Stimulated activated CD8-positive, alpha-beta memory T cell treated with anti-CD3 and anti-CD28 coated beads, Interleukin-15, amount 100 ng/mL, for 48 hours (primary cell): ENCODE measurements around the gene FOXK2.

ENCODE experiments used
- DNase-seq, 2 donors: peaks; one replicate each; pipeline ENCODE4 v3.0.0-alpha.2; 2020; ENCODE audit warnings: low read depth in 2 of 2

The FOXK2 gene

DNA sequence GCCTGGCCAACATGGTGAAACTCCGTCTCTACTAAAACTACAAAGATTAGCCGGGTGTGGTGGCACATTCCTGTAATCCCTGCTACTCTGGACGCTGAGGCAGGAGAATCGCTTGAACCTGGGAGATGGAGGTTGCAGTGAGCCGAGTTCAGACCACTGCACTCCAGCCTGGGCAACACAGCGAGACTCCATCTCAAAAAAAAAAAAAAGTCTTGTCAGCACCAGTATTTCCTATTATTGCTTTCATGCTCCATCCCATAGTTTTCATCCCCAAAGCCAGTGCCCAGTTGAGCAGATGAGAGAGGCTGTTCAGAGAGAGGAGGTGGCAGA, 70.3 kb downstream of the FOXK2 start:
- no peak for DNase-seq

DNA sequence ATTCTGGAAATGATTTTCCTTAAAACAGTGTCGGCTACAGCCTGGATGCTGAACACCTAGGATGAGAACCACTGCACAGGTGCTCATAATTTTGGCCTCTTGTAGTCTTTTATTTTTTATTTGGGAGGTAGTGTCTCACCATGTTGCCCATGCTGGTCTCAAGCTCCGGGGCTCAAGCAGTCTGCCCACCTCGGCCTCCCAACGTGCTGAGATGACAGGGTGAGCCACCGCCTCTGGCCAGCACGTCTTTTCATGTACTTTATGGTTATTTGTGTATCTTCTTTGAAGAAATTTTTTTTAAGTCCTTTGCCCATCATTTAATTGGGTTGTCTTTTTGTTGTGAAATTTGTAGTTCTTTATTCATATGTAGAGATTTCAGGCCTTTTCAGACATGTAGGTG, 70.7 kb downstream of the FOXK2 start:
- DNase-seq = no peak

DNA sequence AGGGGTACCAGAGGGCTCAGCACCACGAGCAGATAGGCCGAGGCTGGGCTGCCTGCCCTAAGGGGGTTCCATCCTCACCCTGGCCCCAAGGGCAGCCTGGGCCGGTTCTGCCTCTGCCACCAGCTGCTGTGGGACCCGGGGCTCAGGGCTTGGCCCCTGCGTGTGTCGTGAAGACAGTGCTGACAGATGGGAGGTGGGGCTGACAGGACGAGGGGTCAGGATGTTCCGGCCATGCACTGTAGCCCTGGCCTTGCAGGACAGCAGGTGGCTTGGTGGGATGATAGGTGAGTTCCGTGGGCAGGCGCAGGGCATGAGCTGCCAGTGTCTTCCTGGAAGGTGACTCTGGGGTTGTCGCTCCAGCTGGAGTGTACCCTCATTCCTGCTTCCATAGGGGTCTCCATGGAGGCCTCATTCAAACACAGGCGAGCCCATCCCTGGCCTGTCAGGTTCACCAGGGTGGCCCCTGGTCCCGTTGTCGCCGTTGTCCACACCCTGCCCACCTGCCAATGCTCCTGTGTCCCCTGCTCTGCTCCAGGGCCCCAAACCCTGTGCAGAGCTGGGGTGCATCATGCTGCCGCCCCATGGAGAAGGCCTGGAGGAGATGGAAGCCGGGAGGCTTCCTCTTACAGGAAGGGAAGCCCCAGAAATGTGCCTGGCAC, 71.5 kb downstream of the FOXK2 start:
- DNase-seq = no peak

DNA sequence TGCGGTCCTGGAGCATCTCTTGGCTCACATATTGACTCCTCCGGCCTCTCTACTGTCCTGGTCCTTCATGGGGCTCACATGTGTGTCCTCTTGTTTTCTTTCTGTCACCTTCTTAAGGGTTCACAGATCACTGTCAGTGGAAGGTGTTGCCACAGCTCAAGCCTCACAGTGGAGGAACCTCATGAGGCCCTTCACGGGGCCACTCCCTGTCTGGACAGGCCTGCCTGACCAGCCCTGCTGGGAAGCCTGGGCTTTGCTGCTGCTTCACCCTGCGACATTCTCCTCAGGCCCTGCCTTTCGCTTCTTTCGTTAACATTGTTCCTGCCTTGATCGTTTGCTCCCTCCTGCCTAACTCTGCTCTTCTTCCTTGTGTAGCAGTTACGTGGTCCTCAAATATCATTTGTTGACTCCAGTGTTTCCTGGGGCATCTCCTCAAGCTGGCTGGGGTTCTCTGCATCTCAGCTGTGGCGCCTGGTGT, 72.8 kb downstream of the FOXK2 start:
- DNase-seq = no peak

DNA sequence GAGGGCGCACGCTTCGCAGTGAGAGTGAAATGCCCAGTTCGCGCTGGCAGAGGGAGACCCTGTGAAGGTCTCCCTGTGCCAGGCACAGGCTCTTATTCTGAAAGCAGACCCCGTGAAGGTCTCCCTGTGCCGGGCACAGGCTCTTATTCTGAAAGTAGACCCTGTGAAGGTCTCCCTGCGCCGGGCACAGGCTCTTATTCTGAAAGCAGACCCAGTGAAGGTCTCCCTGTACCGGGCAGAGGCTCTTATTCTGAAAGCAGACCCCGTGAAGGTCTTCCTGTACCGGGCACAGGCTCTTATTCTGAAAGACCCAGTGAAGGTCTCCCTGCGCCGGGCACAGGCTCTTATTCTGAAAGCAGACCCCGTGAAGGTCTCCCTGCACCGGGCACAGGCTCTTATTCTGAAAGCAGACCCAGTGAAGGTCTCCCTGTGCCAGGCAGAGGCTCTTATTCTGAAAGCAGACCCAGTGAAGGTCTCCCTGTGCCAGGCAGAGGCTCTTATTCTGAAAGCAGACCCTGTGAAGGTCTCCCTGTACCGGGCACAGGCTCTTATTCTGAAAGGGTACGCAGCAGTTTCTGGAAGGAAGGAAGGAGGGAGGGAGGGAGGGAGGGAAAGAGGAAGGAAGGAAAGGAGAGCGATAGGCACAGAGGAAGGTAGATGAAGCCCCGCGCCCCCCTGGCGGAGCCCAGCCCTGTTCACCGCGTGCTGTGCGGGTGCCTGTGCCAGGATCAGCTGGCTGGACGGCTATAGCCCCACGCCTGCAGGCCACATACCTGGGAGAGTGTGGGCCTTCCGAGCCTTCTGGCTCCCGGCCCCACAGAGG, 73.4 kb downstream of the FOXK2 start:
- peak; percentile 17 to 48 for DNase-seq

DNA sequence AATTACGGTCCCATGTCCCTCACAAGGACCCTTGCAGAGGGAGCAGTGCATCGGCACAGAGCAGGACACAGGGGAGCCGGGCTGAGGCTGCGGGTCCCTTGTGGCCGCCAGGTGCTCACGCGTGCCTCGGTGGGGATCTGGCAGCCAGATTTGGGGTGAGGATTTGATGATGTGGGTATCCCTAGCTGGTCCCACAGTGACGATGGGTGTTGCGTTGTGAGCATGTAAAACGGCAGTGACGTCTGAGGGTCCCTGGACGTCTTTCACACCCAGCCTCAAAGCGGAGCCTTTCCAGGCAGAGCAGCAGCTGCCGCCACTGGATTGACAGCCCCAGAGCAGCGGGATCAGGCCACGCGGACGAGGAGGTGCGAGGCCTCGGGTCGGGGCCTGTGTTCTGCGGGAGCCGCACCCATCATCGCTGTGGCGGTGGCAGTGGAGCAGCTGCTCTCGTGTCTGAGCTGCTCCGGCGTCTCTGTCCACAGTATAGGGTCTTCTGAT, 74.1 kb downstream of the FOXK2 start:
- DNase-seq = no peak

DNA sequence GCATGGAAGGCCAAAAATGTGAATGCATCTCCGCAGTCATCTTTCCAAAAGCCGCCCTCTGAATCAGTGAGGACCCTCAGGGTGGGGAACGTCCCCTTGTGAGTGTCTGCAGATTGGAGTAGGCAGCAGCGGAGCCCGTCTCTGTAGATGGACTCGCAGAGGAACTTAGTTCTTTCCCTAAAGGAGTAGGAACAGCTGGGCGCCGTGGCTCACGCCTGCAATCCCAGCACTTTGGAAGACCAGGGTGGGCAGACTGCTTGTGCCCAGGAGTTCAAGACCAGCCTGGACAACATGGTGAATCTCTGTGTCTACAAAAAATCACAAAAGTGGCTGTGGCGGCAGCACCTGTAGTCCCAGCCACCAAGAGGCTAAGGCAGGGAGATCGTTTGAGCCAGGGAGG, 75.0 kb downstream of the FOXK2 start:
- no peak for DNase-seq

DNA sequence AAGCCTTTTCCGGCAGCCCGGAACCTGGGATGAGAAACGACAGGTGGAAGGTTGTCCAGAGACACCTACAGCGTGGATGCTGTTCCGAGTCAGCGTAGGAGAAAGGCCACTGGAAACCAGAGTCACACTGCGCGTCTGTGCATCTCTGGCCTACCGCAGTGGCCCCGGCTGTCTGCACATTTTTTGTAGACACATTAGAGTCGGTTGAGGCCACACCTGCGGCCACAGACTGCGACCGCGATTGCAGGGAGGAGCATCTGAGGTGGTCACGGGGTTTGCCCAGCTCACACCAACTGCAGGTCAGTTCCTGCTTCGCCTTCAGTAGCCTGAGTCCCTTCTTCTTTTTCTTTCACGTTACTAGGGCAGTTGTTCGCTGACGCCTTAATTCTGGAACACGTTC, 76.4 kb downstream of the FOXK2 start:
- no peak for DNase-seq

DNA sequence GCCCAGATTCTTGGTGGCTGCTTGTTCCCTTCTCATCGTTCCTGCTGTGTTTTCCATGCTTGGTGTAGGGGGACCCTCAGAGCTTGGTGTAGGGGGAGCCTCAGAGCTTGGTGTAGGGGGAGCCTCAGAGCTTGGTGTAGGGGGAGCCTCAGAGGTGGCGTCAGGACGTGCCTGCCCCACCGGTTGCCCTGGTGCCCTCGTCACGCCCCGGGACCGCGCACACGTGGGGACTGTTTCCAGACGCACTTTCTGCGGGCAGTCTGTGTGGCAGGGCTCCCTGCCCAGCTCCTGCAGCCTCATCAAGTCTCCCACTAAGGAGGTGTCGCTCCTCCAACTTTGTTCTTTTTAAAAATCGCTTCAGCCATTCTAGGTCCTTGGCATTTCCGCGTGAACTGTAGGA, 76.8 kb downstream of the FOXK2 start:
- no peak for DNase-seq

DNA sequence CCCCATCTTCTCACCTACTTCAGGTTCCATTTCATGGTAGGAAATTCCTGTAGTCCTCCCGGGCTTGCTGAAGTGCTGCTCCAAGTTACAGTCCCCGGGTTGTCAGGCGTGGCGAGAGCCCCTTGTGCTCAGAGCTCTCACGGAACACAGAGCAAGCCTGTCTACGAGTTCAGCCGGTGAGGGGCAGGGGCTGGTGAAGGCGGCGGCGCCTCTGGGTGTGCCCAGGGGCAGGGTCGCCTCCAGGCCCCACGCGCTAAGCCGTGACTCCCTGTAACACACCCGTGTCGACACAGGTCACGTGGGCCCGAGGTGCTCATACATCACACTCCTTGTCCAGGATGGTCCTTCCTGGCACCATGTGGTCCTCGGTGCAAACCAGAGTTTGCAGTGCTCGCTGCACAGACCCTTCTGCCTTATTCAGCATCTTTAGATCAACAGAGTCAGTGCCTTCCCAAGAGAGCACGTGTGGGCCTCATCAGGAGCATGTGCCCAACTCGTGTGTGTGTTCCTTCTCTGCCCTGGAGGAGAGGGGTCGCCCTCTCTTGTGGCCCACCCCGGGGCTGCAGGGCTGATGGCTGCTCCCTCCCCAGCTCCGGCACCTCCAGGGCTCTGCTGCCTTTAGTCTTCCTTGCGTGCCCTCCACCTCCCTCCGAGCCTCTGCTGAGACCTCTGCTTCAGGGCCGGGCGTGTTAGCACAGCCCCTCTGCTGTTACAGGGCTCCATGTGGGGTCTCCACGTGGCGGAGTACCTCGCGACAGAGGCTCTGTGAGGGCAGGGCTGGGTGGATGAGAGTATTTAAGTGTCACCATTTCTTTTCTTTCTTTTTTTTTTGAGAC, 77.5 kb downstream of the FOXK2 start:
- DNase-seq = no peak

DNA sequence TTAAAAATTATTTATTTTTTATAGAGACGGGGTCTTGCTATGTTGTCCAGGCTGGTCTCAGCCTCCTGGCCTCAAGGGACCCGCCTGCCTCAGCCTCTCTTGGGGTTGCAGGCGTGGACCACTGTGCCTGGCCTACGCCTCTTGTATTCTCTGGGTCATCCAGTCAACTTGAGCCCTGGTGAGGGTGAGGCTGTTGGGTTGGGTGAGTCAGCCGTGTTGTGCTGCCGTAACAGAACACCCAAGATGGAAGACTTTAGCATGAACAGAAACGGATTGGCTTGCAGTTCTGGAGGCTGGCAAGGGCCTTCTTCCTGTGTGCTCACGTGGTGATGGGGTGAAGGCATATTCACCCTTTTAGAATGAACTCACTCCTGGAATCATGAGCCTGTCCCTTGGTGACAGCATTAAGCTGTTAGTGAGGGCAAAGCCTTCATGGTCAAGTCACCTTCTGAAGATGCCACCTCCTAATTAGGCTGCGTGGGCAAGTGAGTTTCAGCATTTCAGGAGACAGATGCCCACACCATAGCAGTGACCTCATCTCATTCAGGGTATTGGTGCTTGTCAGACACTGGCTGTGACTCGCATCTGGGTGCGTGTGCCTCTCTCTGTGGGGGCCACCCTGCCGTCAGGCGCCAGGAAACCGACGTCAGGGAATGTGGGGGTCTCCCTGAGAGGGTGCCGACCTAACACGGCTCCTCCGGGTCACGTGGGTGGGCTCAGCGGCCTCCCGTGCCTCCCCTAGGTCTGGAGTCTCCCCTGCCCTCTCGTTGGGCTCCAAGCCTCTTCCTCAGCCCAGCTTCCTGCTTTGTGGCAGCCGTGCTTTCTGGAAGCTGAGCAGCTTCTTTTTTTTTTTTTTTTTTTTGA, 79.0 kb downstream of the FOXK2 start:
- no peak for DNase-seq

DNA sequence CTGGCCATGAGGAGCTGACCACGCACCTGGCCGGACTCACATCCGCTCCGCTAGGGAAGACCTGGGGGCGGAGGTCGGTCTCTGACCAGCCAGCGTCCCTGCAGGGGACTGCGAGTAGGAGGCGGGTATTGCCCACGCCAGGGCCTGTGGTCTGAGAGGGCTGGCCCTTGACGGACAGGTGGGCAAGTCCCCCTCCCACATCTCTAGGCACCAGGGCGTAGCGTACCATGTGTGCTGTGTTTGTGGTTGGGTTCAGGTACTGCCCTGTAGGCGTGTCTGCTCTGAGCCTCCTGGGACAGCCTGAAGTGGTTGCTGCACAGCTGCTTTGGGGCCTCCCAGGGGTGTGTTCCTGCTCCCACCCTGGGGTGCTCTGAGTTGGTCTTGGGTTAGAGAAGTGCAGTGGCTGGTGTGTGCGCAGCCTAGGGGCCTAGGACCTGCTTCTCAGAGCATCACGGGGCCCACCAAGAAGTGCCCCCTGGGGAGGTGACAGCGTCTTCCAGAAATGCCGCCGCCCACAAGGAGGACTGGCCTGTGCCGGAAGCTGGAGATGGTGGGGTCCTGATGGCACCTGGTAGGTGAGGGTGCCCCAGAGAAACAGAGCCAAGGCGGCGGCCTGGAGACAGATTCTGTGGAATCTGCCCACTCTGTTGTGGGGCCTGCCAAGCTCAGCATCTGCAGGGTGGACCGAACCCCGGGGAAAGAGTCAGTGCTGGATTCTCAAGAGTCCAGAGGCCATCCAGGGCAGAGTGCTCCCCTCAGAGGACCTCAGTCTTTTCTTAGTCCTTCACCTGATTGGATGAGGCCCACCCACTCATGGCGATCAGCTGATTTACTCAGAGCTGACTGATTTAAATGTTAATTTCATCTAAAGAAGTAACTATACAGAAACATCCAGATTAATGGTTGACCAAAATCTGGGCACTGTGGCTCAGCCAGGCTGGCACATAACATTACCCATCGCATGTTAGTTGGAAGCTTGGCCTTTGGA, 80.4 kb downstream of the FOXK2 start:
- no peak for DNase-seq

DNA sequence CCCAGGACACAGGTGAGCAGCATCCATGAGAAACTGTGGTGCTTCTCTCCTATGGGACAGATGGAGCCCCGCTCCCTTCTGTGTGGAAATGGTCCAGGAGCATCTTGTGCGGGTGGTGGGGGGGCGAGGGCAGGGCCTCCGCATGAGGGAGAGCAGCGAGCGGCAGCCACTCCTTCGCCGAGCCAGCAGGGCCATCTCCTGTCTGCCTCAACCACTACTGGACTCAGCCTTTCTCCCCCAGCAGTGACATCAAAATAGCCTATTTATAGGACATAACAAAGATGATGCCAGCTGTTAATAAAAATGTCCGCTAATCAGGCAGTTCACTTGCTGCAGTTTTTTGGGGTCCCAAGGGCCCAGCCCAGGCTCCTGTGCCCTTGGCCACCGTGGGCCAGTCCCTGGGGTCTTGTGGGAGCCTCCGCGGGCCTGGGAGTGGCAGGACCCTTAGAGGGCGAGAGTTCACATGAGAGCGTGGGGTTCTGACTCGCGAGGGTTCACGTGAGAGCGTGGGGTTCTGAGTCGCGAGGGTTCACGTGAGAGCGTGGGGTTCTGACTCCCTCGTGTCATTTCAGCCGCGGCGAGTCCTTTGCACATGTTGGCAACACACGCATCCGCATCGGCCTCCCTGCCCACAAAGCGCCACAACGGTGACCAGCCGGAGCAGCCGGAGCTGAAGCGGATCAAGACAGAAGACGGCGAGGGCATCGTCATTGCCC, 81.4 kb downstream of the FOXK2 start:
- DNase-seq = no peak

DNA sequence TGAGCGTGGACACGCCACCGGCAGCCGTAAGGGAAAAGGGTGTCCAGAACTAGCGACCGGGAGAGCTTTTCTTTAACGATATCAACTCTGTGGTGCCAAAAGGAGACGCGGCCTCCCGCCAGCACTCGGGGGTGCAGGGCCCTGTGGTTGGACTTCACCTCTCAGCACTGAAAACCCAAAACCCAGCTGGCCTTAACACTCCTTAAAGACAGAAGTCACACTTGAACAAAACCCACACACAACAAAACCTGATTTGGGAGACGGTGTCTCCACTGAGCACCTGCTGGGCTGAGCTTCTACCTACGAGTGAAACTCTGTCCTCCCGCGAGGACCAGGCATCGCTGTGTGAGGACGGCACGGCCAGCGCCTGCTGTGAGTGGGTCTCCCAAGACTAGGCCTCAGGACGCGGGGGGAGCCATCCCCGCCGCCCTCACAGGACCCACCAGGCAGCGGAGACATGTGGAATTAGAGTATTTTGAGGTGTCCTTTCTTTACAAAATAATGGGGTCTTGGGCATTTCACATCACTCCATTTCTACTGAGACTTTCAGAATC, 82.0 kb downstream of the FOXK2 start:
- DNase-seq = no peak

DNA sequence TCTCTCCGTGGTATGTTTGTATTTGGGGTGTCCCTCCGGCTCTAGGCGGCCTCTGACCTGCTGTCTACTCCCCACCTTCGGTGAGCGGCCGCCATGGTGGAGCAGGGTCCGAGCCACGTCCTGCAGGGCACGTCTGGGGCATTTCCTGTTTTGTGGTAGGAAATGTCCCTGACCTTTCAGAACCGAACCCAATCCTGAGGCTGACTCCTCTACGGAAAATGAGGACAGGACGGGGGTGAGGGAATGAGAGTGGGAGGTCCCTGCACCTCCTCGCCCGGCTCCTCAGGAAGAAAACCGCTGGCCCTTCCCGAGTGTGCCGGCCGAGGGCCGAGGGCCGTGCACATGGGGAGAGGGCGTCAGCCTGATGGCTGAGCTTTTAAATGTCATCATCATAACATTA, 83.0 kb downstream of the FOXK2 start:
- DNase-seq = no peak

DNA sequence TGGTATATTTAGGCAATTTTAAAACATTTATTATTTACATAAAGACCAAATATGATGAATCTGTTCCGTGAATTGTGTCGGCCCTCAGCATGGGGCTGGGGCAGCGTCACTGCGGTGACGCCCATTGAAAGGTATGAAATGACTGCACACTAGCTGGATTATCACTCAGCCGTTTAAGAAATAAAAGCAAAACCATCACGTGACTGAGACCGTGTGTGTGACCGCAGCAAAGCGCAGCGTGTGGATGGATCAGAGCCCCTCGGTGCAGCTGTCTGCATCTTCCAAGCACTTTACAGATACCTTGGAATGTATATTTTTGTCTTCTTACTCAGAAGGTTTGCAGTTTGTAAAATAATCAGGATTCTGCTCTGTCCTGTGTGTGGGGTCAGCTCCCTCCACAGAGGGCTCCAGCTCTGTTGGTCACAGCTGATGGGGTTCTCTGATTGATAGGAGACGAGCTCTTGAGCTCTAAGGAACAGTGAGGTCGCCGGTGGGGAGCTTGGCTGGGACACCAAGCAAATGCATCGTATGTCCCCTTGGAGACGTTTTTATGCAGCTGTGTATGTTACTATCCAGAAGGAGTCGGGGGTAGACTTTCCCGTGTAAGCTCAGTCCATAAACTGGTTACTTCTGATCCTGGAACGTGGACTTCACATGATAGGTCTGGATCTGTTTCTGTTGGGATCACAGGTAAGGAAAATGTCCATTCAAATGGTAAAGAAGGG, 83.6 kb downstream of the FOXK2 start:
- no peak for DNase-seq

DNA sequence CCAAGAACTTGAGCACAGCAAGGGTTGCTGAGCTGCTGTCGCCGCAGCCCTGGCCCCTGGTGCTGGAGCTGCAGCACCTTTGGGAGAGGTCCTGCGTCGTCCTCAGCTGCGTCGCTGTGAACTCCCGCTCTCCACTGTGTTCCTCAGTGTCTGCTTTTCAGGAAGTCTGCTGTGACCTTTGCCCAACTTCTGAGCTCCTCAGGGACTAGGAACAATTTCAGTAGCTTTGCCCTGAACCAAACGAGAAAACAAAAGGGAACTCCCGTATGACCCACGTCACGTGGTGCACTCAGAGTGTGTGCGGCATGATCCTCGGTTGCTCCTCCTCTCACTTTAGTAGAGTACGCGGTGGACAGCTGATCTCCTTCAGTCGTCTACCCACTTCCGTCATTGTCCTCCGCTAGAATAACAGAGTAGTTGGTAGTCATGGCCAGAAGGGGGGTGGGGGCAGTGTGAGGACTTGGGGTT, 84.5 kb downstream of the FOXK2 start:
- DNase-seq = no peak

DNA sequence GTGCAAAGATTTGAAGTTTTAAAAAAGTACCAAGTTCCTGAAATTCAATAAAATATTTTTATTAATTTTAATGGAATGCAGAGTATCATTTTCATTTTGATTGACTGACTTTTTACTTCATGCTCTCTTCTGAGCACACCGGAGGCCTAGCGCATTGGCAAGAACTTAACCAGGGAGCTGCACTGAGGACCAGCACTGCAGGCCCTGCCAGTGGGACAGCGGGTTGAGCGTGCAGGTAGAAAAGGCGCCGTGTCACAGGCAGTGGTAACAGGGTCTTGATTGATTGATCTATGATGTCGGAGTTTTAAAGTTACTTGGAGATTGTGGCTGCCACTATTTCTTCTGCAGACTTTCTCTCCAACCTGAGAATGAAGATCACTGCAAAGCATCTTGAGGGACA, 85.0 kb downstream of the FOXK2 start:
- no peak for DNase-seq
